ENCODE results near the gene SACM1L.

DNA sequence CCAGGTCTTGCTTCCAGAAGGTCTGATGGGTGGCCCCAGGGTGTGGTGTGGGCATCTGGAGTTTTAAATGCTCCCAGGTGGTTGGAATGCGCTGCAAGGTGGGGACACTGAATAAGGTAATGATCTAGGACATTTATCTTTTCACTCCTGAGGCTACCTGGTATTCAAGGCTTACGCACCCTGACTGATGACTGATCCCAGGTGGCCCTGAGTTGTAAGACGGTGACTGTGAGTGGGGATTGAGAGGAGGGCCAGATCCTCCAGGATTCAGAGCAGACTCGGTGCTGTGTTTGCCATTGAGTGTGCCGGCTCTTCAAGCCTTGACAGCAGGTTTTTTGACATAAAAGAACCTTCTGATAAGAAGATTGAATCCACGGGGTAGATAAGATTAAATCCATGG lies 66.9 kb downstream of the SACM1L start:
- TF ChIP-seq, protein P1, sequence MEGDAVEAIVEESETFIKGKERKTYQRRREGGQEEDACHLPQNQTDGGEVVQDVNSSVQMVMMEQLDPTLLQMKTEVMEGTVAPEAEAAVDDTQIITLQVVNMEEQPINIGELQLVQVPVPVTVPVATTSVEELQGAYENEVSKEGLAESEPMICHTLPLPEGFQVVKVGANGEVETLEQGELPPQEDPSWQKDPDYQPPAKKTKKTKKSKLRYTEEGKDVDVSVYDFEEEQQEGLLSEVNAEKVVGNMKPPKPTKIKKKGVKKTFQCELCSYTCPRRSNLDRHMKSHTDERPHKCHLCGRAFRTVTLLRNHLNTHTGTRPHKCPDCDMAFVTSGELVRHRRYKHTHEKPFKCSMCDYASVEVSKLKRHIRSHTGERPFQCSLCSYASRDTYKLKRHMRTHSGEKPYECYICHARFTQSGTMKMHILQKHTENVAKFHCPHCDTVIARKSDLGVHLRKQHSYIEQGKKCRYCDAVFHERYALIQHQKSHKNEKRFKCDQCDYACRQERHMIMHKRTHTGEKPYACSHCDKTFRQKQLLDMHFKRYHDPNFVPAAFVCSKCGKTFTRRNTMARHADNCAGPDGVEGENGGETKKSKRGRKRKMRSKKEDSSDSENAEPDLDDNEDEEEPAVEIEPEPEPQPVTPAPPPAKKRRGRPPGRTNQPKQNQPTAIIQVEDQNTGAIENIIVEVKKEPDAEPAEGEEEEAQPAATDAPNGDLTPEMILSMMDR (IDR thresholded peaks at IDR 0.05) = no peak
- TF ChIP-seq POLR2A (IDR thresholded peaks at IDR 0.05; ENCODE audit: low read depth) (no peak), POLR2AphosphoS5 (IDR thresholded peaks at IDR 0.05) (no peak)
